SK-N-SH (cell line): ENCODE data around the gene CRYBA1. TPM values are rescaled to one million over a fixed set of nuclear protein-coding genes. Genes with fewer than 3 reads are reported as not detected.

Source experiments
- CTCF ChIA-PET: fragments of 300-600, 350-600 bp; formaldehyde crosslinking; extraction: SDS; loops from one replicate; lab custom pipeline; 2021; lab: Yijun Ruan, JAX
- POLR2A ChIA-PET: fragments of 350-600 bp; sonication (Branson Sonifier 250); formaldehyde crosslinking; extraction: SDS; loops from one replicate; lab custom pipeline; 2020; ENCODE audit warnings: antibody characterized with exemption, inconsistent platforms; lab: Yijun Ruan, JAX
- DNase-seq: peaks from one replicate; pipeline ENCODE4 v3.0.0; 2012
- H2AFZ ChIP-seq: fragments of 200-600 bp; sonication (generic); 2 replicates; pipeline ENCODE4 v1.8.1; 2016; ENCODE audit warnings: antibody characterized with exemption, mild to moderate bottlenecking, low read depth
- H3F3A ChIP-seq: fragments of 200-600 bp; sonication (generic); replicated peaks from 2 replicates; pipeline ENCODE3; 2016; ENCODE audit warnings: antibody characterized with exemption, mild to moderate bottlenecking; ENCODE audit not compliant: insufficient read depth
- H3K27ac ChIP-seq, 2 experiments: fragments of 200-500 bp in 1 of 2; fragments of 200-600 bp in 1 of 2; sonication (Bioruptor generic) in 1 of 2; sonication (generic), shearing (Covaris generic) in 1 of 2; 2 replicates each; pipeline versions ENCODE4 v1.5.1 to v1.6.1; 2014 to 2016; ENCODE audit warnings: low read depth in 2 of 2, inconsistent platforms in 1 of 2, low read length in 1 of 2, mild to moderate bottlenecking in 1 of 2, mixed read lengths in 1 of 2
- H3K27me3 ChIP-seq: fragments of 200-600 bp; sonication (generic), shearing (Covaris generic); 2 replicates; pipeline ENCODE4 v1.6.1; 2016; ENCODE audit warnings: mixed run types; ENCODE audit not compliant: insufficient read depth
- H3K36me3 ChIP-seq, 2 experiments: fragments of 200-500 bp in 1 of 2; fragments of 200-600 bp in 1 of 2; sonication (Bioruptor generic) in 1 of 2; sonication (generic) in 1 of 2; replicated peaks in 1 of 2; 2 replicates each; pipeline versions ENCODE3 to v1.5.1; 2014 to 2016; ENCODE audit warnings: low read length in 1 of 2, mild to moderate bottlenecking in 1 of 2; ENCODE audit not compliant: insufficient read depth in 2 of 2, control insufficient read depth in 1 of 2
- H3K4me1 ChIP-seq, 2 experiments: fragments of 200-500 bp in 1 of 2; fragments of 200-600 bp in 1 of 2; sonication (Bioruptor generic) in 1 of 2; sonication (generic), shearing (Covaris generic) in 1 of 2; 2 replicates each; pipeline versions ENCODE4 v1.5.1 to v1.6.1; 2014 to 2016; ENCODE audit warnings: low read depth in 1 of 2, low read length in 1 of 2, mixed run types in 1 of 2; ENCODE audit not compliant: insufficient read depth in 2 of 2, control insufficient read depth in 1 of 2
- H3K4me2 ChIP-seq: fragments of 200-600 bp; sonication (generic), shearing (Covaris generic); 2 replicates; pipeline ENCODE4 v1.6.1; 2017; ENCODE audit warnings: mixed run types
- H3K4me3 ChIP-seq, 2 experiments: fragments of 200-500 bp in 1 of 2; fragments of 200-600 bp in 1 of 2; sonication (Bioruptor generic) in 1 of 2; sonication (generic), shearing (Covaris generic) in 1 of 2; 2 replicates each; pipeline versions ENCODE4 v1.5.1 to v1.8.1; 2014 to 2016; ENCODE audit warnings: low read depth in 2 of 2, inconsistent platforms in 1 of 2, low read length in 1 of 2, mild to moderate bottlenecking in 1 of 2, mixed read lengths in 1 of 2, moderate library complexity in 1 of 2
- H3K79me2 ChIP-seq: fragments of 200-600 bp; sonication (generic); 2 replicates; pipeline ENCODE4 v1.8.1; 2017; ENCODE audit warnings: mild to moderate bottlenecking; ENCODE audit not compliant: insufficient read depth
- H3K9ac ChIP-seq: fragments of 200-600 bp; sonication (generic); 2 replicates; pipeline ENCODE4 v1.6.1; 2017; ENCODE audit warnings: mixed run types
- H3K9me2 ChIP-seq: fragments of 200-600 bp; sonication (generic); 2 replicates; pipeline ENCODE4 v1.6.1; 2017; ENCODE audit warnings: mixed run types
- H3K9me3 ChIP-seq: fragments of 200-600 bp; sonication (generic); 2 replicates; pipeline ENCODE4 v1.6.1; 2017; ENCODE audit warnings: mixed run types, mild to moderate bottlenecking, moderate library complexity
- H4K20me1 ChIP-seq: fragments of 200-600 bp; sonication (generic); 2 replicates; pipeline ENCODE4 v1.6.1; 2017; ENCODE audit warnings: mild to moderate bottlenecking, mixed run types; ENCODE audit not compliant: insufficient read depth
- CHD2 ChIP-seq: fragments of 150-350 bp; IDR thresholded peaks from 2 replicates; pipeline ENCODE4 v1.6.1; 2018; ENCODE audit warnings: low read length; ENCODE audit not compliant: partially characterized antibody
- EP300 ChIP-seq, 2 experiments: IDR thresholded peaks; 2 replicates each; pipeline versions ENCODE4 v1.4.0 to v1.6.1; 2012; ENCODE audit warnings: borderline replicate concordance in 1 of 2, low read depth in 1 of 2, low read length in 1 of 2
- FOSL2 ChIP-seq: IDR thresholded peaks from 2 replicates; pipeline ENCODE4 v1.4.0; 2012; ENCODE audit warnings: low read depth, mild to moderate bottlenecking, moderate library complexity, borderline replicate concordance
- FOXM1 ChIP-seq: IDR thresholded peaks from 2 replicates; pipeline ENCODE4 v1.4.0; 2012; ENCODE audit warnings: low read depth, mild to moderate bottlenecking
- JUND ChIP-seq: IDR thresholded peaks from 2 replicates; pipeline ENCODE4 v1.4.0; 2012
- NFIC ChIP-seq: IDR thresholded peaks from 2 replicates; pipeline ENCODE4 v1.4.0; 2012; ENCODE audit warnings: borderline replicate concordance
- NRF1 ChIP-seq: IDR thresholded peaks from 2 replicates; pipeline ENCODE4 v1.6.1; 2012; ENCODE audit warnings: low read depth, mild to moderate bottlenecking, low read length
- POLR2AphosphoS5 ChIP-seq: IDR thresholded peaks from 2 replicates; pipeline ENCODE4 v1.6.1; 2012; ENCODE audit warnings: low read depth, low read length
- RAD21 ChIP-seq: IDR thresholded peaks from 2 replicates; pipeline ENCODE4 v1.6.1; 2012; ENCODE audit warnings: mild to moderate bottlenecking, low read length
- RFX5 ChIP-seq: IDR thresholded peaks from 2 replicates; pipeline ENCODE4 v1.6.1; 2012; ENCODE audit warnings: mild to moderate bottlenecking, improper control_type of control experiment, low read length
- SIN3A ChIP-seq: IDR thresholded peaks from 2 replicates; pipeline ENCODE4 v1.6.1; 2012; ENCODE audit warnings: low read depth, mild to moderate bottlenecking, low read length, moderate library complexity, borderline replicate concordance
- SMC3 ChIP-seq: IDR thresholded peaks from 2 replicates; pipeline ENCODE4 v1.6.1; 2012; ENCODE audit warnings: low read depth, low read length, improper control_type of control experiment
- TCF12 ChIP-seq: IDR thresholded peaks from 2 replicates; pipeline ENCODE4 v1.4.0; 2012
- USF1 ChIP-seq: IDR thresholded peaks from 2 replicates; pipeline ENCODE4 v1.4.0; 2012; ENCODE audit warnings: low read depth, borderline replicate concordance
- YY1 ChIP-seq: IDR thresholded peaks from 2 replicates; pipeline ENCODE4 v1.4.0; 2012; ENCODE audit warnings: low read depth, mild to moderate bottlenecking
- WGBS: methylation state at CpG from one replicate; pipeline ENCODE4 v1.1.6; 2017; ENCODE audit warnings: low lambda C conversion rate; 5-methylcytosine and 5-hydroxymethylcytosine counted together
- polyA plus RNA-seq, 3 experiments: library from polyadenylated mRNA; depleted of rRNA; stranded (reverse); fragments of >200 nt; gene quantifications; 2 replicates each; pipeline ENCODE4 v1.2.3, GENCODE V29; 2012
- TF ChIP-seq, protein P1 (sequence below): IDR thresholded peaks from 2 replicates; pipeline ENCODE4 v1.4.0; 2012; ENCODE audit warnings: low read depth
- TF ChIP-seq, protein P2 (sequence below): fragments of 150-350 bp; IDR thresholded peaks from 2 replicates; pipeline ENCODE4 v1.6.1; 2016; ENCODE audit warnings: mild to moderate bottlenecking, low read depth, low read length
- TF ChIP-seq, protein P3 (sequence below): fragments of 200-600 bp; sonication (generic); IDR thresholded peaks from 2 replicates; pipeline ENCODE4 v1.6.1; 2017; ENCODE audit warnings: antibody characterized with exemption, mild to moderate bottlenecking, moderate library complexity

The CRYBA1 gene
- polyA plus RNA-seq, 1 of the 3 experiments (the other 2 are of a cell fraction) = not detected

DNA sequence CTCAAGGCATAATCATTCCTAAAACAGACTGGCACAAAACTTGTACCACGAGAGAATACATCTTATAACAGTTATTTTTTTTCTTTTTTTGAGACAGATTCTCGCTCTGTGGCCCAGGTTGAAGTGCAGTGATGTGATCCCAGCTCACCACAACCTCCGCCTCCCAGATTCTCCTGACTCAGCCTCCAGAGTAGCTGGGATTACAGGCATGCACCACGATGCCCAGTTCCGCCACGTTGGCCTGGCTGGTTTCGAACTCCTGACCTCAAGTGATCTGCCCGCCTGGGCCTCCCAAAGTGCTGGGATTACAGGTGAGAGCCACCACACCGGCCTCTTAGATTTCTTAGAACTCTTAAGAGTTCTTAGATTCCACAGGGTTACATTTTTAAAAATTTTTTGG is 43.2 kb downstream of the CRYBA1 start:
- H3K27ac ChIP-seq = no peak overlapping the region
- 92% methylated on average over 9 of the region's 9 CpGs for WGBS
- H3K4me2 ChIP-seq = peak overlapping the region; percentile 86; the same call in 1 of the 2 replicates
- H3K27me3 ChIP-seq = no peaks in the 10 kb centered on the region
- no peak overlapping the region for H3K4me3 ChIP-seq
- peaks cover 75% of the 10 kb centered on the region for H4K20me1 ChIP-seq
- H3K79me2 ChIP-seq = peaks cover 89% of the 10 kb centered on the region
- peaks cover 28% of the 10 kb centered on the region for H3F3A ChIP-seq
- H3K9ac ChIP-seq = peak overlapping the region; percentile 12; the same call in 1 of the 2 replicates
- no peak overlapping the region for H2AFZ ChIP-seq
- no peak for DNase-seq
- TF ChIP-seq YY1 (no peak), FOSL2 (no peak), JUND (no peak), SMC3 (no peak), TCF12 (no peak), FOXM1 (no peak), CHD2 (no peak), RAD21 (no peak), NRF1 (no peak), USF1 (no peak), RFX5 (no peak), SIN3A (no peak), NFIC (no peak)
- TF ChIP-seq, protein P1, sequence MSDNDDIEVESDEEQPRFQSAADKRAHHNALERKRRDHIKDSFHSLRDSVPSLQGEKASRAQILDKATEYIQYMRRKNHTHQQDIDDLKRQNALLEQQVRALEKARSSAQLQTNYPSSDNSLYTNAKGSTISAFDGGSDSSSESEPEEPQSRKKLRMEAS = no peak
- CTCF ChIA-PET = interaction anchor here (0.9 to 3.8 kb wide), 12 partner anchors 11 to 337 kb away, joined by 3 to 43 read pairs (median 13); no protein-coding TSS in a partner anchor
- no peaks in the 10 kb centered on the region for H3K9me3 ChIP-seq
- POLR2A ChIA-PET = interaction anchor here (1.6 kb wide), 1 partner anchor 141 kb away, joined by 5 read pairs; no protein-coding TSS in a partner anchor
- no peaks in the 10 kb centered on the region for H3K9me2 ChIP-seq
- peaks cover 19 to 20% of the 10 kb centered on the region in 2 experiments; a peak in 3 of 4 replicates for H3K4me1 ChIP-seq
- H3K36me3 ChIP-seq = peaks cover 23 to 67% of the 10 kb centered on the region in 2 experiments

DNA sequence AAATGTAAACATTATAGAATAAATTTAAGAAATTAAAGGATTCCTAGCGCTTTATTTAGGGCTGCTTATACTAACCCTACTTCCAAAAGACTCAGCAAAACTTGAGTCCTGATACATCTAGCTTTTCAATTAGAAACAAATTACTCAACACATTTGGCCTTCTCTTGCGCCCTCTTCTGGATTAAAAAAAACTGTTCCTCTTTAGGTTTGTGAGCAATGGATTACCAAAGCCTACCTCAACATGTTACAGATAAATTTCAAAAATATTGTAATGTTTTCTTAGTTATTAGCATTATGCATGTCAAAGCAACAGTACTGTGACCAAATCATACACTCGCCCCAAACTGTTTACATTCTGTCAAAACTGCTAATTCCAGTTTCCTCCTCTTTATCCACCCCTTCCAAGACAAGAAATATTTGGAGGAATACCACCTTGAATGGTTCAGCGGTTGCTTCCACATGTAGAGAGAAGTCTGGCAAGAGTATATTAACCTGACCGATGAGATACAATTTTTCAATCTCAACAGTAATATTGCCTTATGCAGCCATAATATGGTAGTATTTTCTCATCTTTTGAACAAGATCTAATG is 44.6 kb downstream of the CRYBA1 start:
- Histone ChIP-seq H2AFZ (no peak overlapping the region), H4K20me1 (peaks cover 61% of the 10 kb centered on the region), H3K36me3 (peaks cover 13 to 53% of the 10 kb centered on the region in 2 experiments), H3K4me3 (peak overlapping the region; percentile 74 to 87; a peak in 3 of 4 replicates), H3K27me3 (no peaks in the 10 kb centered on the region), H3K9me2 (no peaks in the 10 kb centered on the region), H3K9me3 (no peaks in the 10 kb centered on the region), H3K79me2 (peaks cover 75% of the 10 kb centered on the region), H3K4me2 (peak overlapping the region; percentile 86), H3K9ac (peak overlapping the region; percentile 94), H3K27ac (peak overlapping the region in 1 of 2 experiments; percentile 77; a peak in 2 of 4 replicates), H3F3A (peaks cover 24% of the 10 kb centered on the region), H3K4me1 (peaks cover 17 to 22% of the 10 kb centered on the region in 2 experiments; a peak in 3 of 4 replicates)
- ChIA-PET POLR2A (interaction anchor here (1.5 to 1.6 kb wide), 2 partner anchors 142 kb away, joined by 5 to 7 read pairs; no protein-coding TSS in a partner anchor), CTCF (interaction anchor here (0.6 to 3.8 kb wide), 40 partner anchors 8 to 565 kb away, joined by 3 to 43 read pairs (median 4); partner anchors contain the start of genes CRYBA1 and TLCD1)
- 3% methylated on average over 5 of the region's 5 CpGs for WGBS
- peak; percentile 50 for DNase-seq
- no peak for TF ChIP-seq POLR2AphosphoS5
- TF ChIP-seq, protein P2, sequence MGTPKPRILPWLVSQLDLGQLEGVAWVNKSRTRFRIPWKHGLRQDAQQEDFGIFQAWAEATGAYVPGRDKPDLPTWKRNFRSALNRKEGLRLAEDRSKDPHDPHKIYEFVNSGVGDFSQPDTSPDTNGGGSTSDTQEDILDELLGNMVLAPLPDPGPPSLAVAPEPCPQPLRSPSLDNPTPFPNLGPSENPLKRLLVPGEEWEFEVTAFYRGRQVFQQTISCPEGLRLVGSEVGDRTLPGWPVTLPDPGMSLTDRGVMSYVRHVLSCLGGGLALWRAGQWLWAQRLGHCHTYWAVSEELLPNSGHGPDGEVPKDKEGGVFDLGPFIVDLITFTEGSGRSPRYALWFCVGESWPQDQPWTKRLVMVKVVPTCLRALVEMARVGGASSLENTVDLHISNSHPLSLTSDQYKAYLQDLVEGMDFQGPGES = no peak
- no peak for TF ChIP-seq CHD2
- TF ChIP-seq FOSL2 = no peak
- TF ChIP-seq, protein P3, sequence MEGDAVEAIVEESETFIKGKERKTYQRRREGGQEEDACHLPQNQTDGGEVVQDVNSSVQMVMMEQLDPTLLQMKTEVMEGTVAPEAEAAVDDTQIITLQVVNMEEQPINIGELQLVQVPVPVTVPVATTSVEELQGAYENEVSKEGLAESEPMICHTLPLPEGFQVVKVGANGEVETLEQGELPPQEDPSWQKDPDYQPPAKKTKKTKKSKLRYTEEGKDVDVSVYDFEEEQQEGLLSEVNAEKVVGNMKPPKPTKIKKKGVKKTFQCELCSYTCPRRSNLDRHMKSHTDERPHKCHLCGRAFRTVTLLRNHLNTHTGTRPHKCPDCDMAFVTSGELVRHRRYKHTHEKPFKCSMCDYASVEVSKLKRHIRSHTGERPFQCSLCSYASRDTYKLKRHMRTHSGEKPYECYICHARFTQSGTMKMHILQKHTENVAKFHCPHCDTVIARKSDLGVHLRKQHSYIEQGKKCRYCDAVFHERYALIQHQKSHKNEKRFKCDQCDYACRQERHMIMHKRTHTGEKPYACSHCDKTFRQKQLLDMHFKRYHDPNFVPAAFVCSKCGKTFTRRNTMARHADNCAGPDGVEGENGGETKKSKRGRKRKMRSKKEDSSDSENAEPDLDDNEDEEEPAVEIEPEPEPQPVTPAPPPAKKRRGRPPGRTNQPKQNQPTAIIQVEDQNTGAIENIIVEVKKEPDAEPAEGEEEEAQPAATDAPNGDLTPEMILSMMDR = peak; percentile 77
- no peak for TF ChIP-seq EP300 (IDR thresholded peaks at IDR 0.05; ENCODE audit: borderline replicate concordance in 1 of 2, low read depth in 1 of 2, low read length in 1 of 2)
- TF ChIP-seq USF1 = no peak
